Tibial nerve (tissue), 4 donors: ENCODE results near the gene RHOH.

Experiments
- CTCF ChIP-seq, 5 experiments: fragments of 200-600 bp in 3 of 5; fragments of 450-650 bp in 2 of 5; sonication (generic) in 3 of 5; IDR thresholded peaks; one replicate each; pipeline ENCODE4 v1.5.1; 2016 to 2019; ENCODE audit warnings: antibody characterized with exemption in 5 of 5, mild to moderate bottlenecking in 3 of 5, moderate library complexity in 2 of 5
- EP300 ChIP-seq, 2 donors: sonication (generic); formaldehyde crosslinking; IDR thresholded peaks; one replicate each; pipeline ENCODE4 v1.6.1; 2017; ENCODE audit warnings: antibody characterized with exemption in 2 of 2, mild to moderate bottlenecking in 1 of 2

GRCh38 chr4:40256329-40256728 lies 59.5 kb downstream of the RHOH start:
- TF ChIP-seq CTCF (IDR thresholded peaks at IDR 0.05), result no peak
- TF ChIP-seq EP300 (IDR thresholded peaks at IDR 0.05), result no peak
